HG03354 (cell line): ENCODE measurements around the gene GLS.
"Not testable (repeated sequence)": the region's sequence is repeated elsewhere in the genome, so short reads cannot be mapped to it uniquely, and the experiment has no call there.

Experiments
- ATAC-seq: cut with Tn5 transposase; IDR thresholded peaks from one replicate; pipeline ENCODE4 v1.9.1; 2021; ENCODE audit warnings: mild to moderate bottlenecking; ENCODE audit not compliant: unreplicated experiment, poor library complexity, severe bottlenecking

Gene GLS

GRCh38 chr2:190916829-190917228, 36.2 kb downstream of the GLS start:
- ATAC-seq, result no peak

- no peak for ATAC-seq
Measured at GRCh38 chr2:190920085-190920484, 39.5 kb downstream of the GLS start.

- no peak for ATAC-seq
Measured at GRCh38 chr2:190922376-190922775, 41.8 kb downstream of the GLS start.

GRCh38 chr2:190927301-190927700, 46.7 kb downstream of the GLS start:
- no peak for ATAC-seq

GRCh38 chr2:190929919-190930318, 49.3 kb downstream of the GLS start:
- ATAC-seq, result no peak

GRCh38 chr2:190930411-190930810, 49.8 kb downstream of the GLS start:
- no peak for ATAC-seq

GRCh38 chr2:190932514-190932913, 51.9 kb downstream of the GLS start:
- no peak for ATAC-seq

- ATAC-seq, result no peak
Measured at GRCh38 chr2:190933361-190933760, 52.7 kb downstream of the GLS start.

GRCh38 chr2:190935054-190935453, 54.4 kb downstream of the GLS start:
- ATAC-seq, result no peak

- ATAC-seq, result no peak
Measured at GRCh38 chr2:190938771-190939335, 58.2 kb downstream of the GLS start.

- no peak for ATAC-seq
Measured at GRCh38 chr2:190940454-190940853, 59.8 kb downstream of the GLS start.

GRCh38 chr2:190941571-190941970, 61.0 kb downstream of the GLS start:
- no peak for ATAC-seq

GRCh38 chr2:190942697-190943096, 62.1 kb downstream of the GLS start:
- ATAC-seq, result no peak

GRCh38 chr2:190943706-190944105, 63.1 kb downstream of the GLS start:
- ATAC-seq, result no peak

GRCh38 chr2:190947141-190947540, 66.5 kb downstream of the GLS start:
- ATAC-seq, result peak; percentile 1

- peak; percentile 84 for ATAC-seq
Measured at GRCh38 chr2:190947711-190948251, 67.2 kb downstream of the GLS start.

GRCh38 chr2:190948671-190949070, 68.0 kb downstream of the GLS start:
- no peak for ATAC-seq

- ATAC-seq, result no peak
Measured at GRCh38 chr2:190950566-190950991, 70.0 kb downstream of the GLS start.

GRCh38 chr2:190953257-190953656, 72.6 kb downstream of the GLS start:
- no peak for ATAC-seq

GRCh38 chr2:190959911-190960788, 79.5 kb downstream of the GLS start:
- ATAC-seq, result no peak

GRCh38 chr2:190961117-190961516, 80.5 kb downstream of the GLS start:
- ATAC-seq, result not testable (repeated sequence)
